ENCODE measurements around the gene CYSRT1.

DNA sequence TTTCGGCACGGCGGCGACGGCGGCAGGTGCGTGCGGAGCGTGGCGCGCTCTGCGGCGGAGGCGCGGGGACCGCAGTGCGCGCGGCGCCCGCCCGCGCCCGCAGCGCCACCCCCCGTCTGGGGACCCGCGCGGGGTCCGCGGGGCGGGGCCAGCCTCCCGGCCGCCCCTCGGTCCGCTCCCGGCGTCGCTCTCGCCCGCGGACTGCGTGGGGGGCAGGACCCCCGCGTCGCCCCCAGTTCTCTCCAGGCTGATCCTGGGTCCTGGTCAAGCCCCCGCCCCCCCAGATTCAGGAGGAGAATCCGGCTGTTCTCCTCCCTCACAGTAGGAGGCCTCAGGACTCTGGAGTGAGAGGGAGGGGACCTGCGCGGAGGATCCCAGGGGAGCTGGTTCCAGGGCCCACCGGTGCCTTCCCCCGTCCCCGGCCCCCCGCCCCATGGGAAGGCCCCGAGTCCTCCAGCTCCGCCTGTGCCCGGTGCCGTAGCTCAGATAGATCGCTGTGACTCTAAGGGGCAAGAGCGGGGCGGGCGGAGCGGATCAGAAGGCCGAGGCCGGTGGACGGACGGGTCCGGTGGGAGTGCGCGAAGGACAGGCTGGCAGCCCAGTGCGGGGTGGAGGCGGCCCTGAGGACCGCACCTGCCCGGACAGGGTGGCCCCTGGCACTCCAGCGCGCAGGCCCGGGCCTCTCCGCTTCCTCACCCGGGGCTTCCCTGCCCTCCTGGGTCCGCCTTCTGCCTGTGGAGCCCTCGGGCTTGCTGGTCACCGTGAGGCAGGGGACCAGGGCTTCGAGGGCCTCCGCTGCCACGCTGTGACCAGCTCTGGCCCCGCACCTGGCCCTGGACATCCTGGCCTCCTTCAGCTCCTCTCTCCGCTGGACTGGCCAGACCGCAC is 2.5 kb upstream of the CYSRT1 start, which contains the start of gene RNF208:
- TF ChIP-seq, protein P1, sequence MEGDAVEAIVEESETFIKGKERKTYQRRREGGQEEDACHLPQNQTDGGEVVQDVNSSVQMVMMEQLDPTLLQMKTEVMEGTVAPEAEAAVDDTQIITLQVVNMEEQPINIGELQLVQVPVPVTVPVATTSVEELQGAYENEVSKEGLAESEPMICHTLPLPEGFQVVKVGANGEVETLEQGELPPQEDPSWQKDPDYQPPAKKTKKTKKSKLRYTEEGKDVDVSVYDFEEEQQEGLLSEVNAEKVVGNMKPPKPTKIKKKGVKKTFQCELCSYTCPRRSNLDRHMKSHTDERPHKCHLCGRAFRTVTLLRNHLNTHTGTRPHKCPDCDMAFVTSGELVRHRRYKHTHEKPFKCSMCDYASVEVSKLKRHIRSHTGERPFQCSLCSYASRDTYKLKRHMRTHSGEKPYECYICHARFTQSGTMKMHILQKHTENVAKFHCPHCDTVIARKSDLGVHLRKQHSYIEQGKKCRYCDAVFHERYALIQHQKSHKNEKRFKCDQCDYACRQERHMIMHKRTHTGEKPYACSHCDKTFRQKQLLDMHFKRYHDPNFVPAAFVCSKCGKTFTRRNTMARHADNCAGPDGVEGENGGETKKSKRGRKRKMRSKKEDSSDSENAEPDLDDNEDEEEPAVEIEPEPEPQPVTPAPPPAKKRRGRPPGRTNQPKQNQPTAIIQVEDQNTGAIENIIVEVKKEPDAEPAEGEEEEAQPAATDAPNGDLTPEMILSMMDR (optimal IDR thresholded peaks at IDR 0.05 in 1 of 3, IDR thresholded peaks at IDR 0.05 in 1 of 3, conservative IDR thresholded peaks at IDR 0.05 in 1 of 3; ENCODE audit: extremely low read depth in 1 of 3, insufficient read depth in 2 of 3, low read length in 3 of 3), result no peak
- no peak for TF ChIP-seq EZH2 (IDR thresholded peaks at IDR 0.05; ENCODE audit: low read length)
